Effector CD8-positive, alpha-beta T cell (primary cell): Measurements from ENCODE around the gene PHACTR1.

ENCODE experiments used
- DNase-seq: peaks from one replicate; lab custom pipeline; 2025; lab: John Stamatoyannopoulos, UW

PHACTR1 gene

GRCh38 chr6:13163161-13163944 lies 446.8 kb downstream of the PHACTR1 start:
- no peak for DNase-seq

- DNase-seq = no peak
Observed at GRCh38 chr6:13164291-13164690, 447.7 kb downstream of the PHACTR1 start.

GRCh38 chr6:13165502-13166172 lies 449.1 kb downstream of the PHACTR1 start:
- DNase-seq = no peak

- no peak for DNase-seq
Observed at GRCh38 chr6:13166269-13166668, 449.7 kb downstream of the PHACTR1 start.

- no peak for DNase-seq
Observed at GRCh38 chr6:13166916-13167315, 450.3 kb downstream of the PHACTR1 start.

- no peak for DNase-seq
Observed at GRCh38 chr6:13172291-13172690, 455.7 kb downstream of the PHACTR1 start.

- no peak for DNase-seq
Observed at GRCh38 chr6:13175087-13175486, 458.5 kb downstream of the PHACTR1 start.

GRCh38 chr6:13175759-13176158 lies 459.2 kb downstream of the PHACTR1 start:
- no peak for DNase-seq

GRCh38 chr6:13177664-13178063 lies 461.1 kb downstream of the PHACTR1 start:
- no peak for DNase-seq

GRCh38 chr6:13178107-13178506 lies 461.5 kb downstream of the PHACTR1 start:
- no peak for DNase-seq

- DNase-seq = no peak
Observed at GRCh38 chr6:13180538-13180937, 464.0 kb downstream of the PHACTR1 start.

GRCh38 chr6:13181393-13181792 lies 464.8 kb downstream of the PHACTR1 start:
- no peak for DNase-seq

GRCh38 chr6:13183415-13184088 lies 467.0 kb downstream of the PHACTR1 start:
- no peak for DNase-seq

GRCh38 chr6:13184089-13184468 lies 467.5 kb downstream of the PHACTR1 start:
- no peak for DNase-seq

- no peak for DNase-seq
Observed at GRCh38 chr6:13184547-13184946, 468.0 kb downstream of the PHACTR1 start.

- no peak for DNase-seq
Observed at GRCh38 chr6:13186861-13187260, 470.3 kb downstream of the PHACTR1 start.

- no peak for DNase-seq
Observed at GRCh38 chr6:13187692-13188091, 471.1 kb downstream of the PHACTR1 start.

GRCh38 chr6:13188306-13188705 lies 471.7 kb downstream of the PHACTR1 start:
- DNase-seq = no peak

GRCh38 chr6:13189710-13190109 lies 473.1 kb downstream of the PHACTR1 start:
- DNase-seq = no peak

GRCh38 chr6:13190376-13190775 lies 473.8 kb downstream of the PHACTR1 start:
- no peak for DNase-seq

GRCh38 chr6:13191461-13191860 lies 474.9 kb downstream of the PHACTR1 start:
- DNase-seq = no peak

GRCh38 chr6:13194852-13195251 lies 478.3 kb downstream of the PHACTR1 start:
- no peak for DNase-seq

- DNase-seq = no peak
Observed at GRCh38 chr6:13195803-13196202, 479.2 kb downstream of the PHACTR1 start.
